HepG2 (cell line): Measurements from ENCODE around the gene MSANTD1. TPM values are rescaled to one million over a fixed set of nuclear protein-coding genes. Genes with fewer than 3 reads are reported as not detected.

Experiments
- CERS6 ChIP-seq: sonication (generic); formaldehyde crosslinking; IDR thresholded peaks from 2 replicates; pipeline ENCODE4 v1.5.0; 2020; ENCODE audit warnings: missing genetic modification reagents
- DNMT3B ChIP-seq: conservative IDR thresholded peaks from 2 replicates; pipeline ENCODE4 v1.6.1; 2016; ENCODE audit warnings: missing biosample characterization, control low read depth
- GATAD1 ChIP-seq: IDR thresholded peaks from 2 replicates; pipeline ENCODE4 v1.6.1; 2016; ENCODE audit warnings: missing genetic modification reagents, missing compliant biosample characterization
- MYNN ChIP-seq: sonication (generic); formaldehyde crosslinking; IDR thresholded peaks from 2 replicates; pipeline ENCODE4 v1.4.0; 2020; ENCODE audit warnings: mild to moderate bottlenecking, low read depth, missing genetic modification reagents
- RELA ChIP-seq: sonication (generic); formaldehyde crosslinking; IDR thresholded peaks from 2 replicates; pipeline ENCODE4 v1.4.0; 2020; ENCODE audit warnings: missing genetic modification reagents
- RORA ChIP-seq: sonication (generic); formaldehyde crosslinking; IDR thresholded peaks from 2 replicates; pipeline ENCODE4 v1.5.0; 2020; ENCODE audit warnings: mild to moderate bottlenecking, missing genetic modification reagents, moderate library complexity
- SNAPC2 ChIP-seq: sonication (generic); formaldehyde crosslinking; IDR thresholded peaks from 2 replicates; pipeline ENCODE4 v1.8.1; 2022; ENCODE audit warnings: mild to moderate bottlenecking, missing genetic modification reagents
- ZNF292 ChIP-seq: sonication (generic); formaldehyde crosslinking; IDR thresholded peaks from 2 replicates; pipeline ENCODE4 v1.8.1; 2022; ENCODE audit warnings: mild to moderate bottlenecking, low read depth, missing genetic modification reagents, borderline replicate concordance
- ZNF414 ChIP-seq: sonication (generic); formaldehyde crosslinking; IDR thresholded peaks from 2 replicates; pipeline ENCODE4 v1.5.0; 2020; ENCODE audit warnings: missing genetic modification reagents
- polyA plus RNA-seq, 8 experiments: library from polyadenylated mRNA; depleted of rRNA in 3 of 8; stranded (reverse) in 7 of 8; unstranded in 1 of 8; fragments of >200 nt; fragmentation: Illumina TruSeq in 4 of 8; extraction: Trizol in 4 of 8; gene quantifications; 2 replicates each; pipeline versions ENCODE4 v1.2.1 to v1.2.3, GENCODE V29; 2011 to 2016; ENCODE audit warnings: low read depth in 4 of 8, missing spikeins in 1 of 8, mixed read lengths in 1 of 8; ENCODE audit not compliant: insufficient read depth in 1 of 8
- total RNA-seq, 5 experiments: library from RNA; depleted of rRNA; stranded (reverse); fragments of >200 nt; fragmentation: Illumina TruSeq; extraction: Trizol; gene quantifications; 2 replicates each; pipeline ENCODE4 v1.2.3, GENCODE V29; 2016; ENCODE audit warnings: low read depth in 1 of 5

Gene MSANTD1
- total and polyA plus RNA-seq, 2 of the 13 experiments (the other 11 are each of a cell fraction or from before 2014, with no cell fraction given): 0.22 to 0.40 TPM

- TF ChIP-seq ZNF414 (CRISPR knock-in tag) (no peak), SNAPC2 (CRISPR knock-in tag) (no peak), RORA (CRISPR knock-in tag) (no peak), DNMT3B (CRISPR knock-in tag) (no peak), RELA (CRISPR knock-in tag) (no peak), MYNN (CRISPR knock-in tag) (no peak), GATAD1 (no peak), ZNF292 (CRISPR knock-in tag) (no peak), CERS6 (CRISPR knock-in tag) (no peak)
Observed at GRCh38 chr4:3305610-3306371, 56.8 kb downstream of the MSANTD1 start (continued).

Other genes with a start within 250 kb of the MSANTD1 start
- gene HTT-AS, start 174.6 kb upstream of the MSANTD1 start, total RNA-seq (2016; rRNA removed; fragmentation: Illumina TruSeq; extraction: Trizol): not detected in 2 replicates
- gene HTT-AS, start 174.6 kb upstream of the MSANTD1 start, polyA plus RNA-seq (2011; rRNA removed): not detected in 2 replicates
- gene HTT, start 174.5 kb upstream of the MSANTD1 start, total RNA-seq (2016; rRNA removed; fragmentation: Illumina TruSeq; extraction: Trizol): 19.5 and 34.3 TPM in 2 replicates
- 17.5 and 21.0 TPM in 2 replicates for gene HTT, start 174.5 kb upstream of the MSANTD1 start, polyA plus RNA-seq (2011; rRNA removed)
- 18.2 and 21.0 TPM in 2 replicates for gene RGS12, start 43.9 kb downstream of the MSANTD1 start, total RNA-seq (2016; rRNA removed; fragmentation: Illumina TruSeq; extraction: Trizol)
- 27.7 and 35.5 TPM in 2 replicates for gene RGS12, start 43.9 kb downstream of the MSANTD1 start, polyA plus RNA-seq (2011; rRNA removed)
- 0.98 and 8.5 TPM in 2 replicates for gene HGFAC, start 192.8 kb downstream of the MSANTD1 start, total RNA-seq (2016; rRNA removed; fragmentation: Illumina TruSeq; extraction: Trizol)
- gene HGFAC, start 192.8 kb downstream of the MSANTD1 start, polyA plus RNA-seq (2011; rRNA removed): 63.6 and 107 TPM in 2 replicates
- gene DOK7, start 214.1 kb downstream of the MSANTD1 start, total RNA-seq (2016; rRNA removed; fragmentation: Illumina TruSeq; extraction: Trizol): 0.07 TPM in 1 of 2 replicates, not detected in the other
- gene DOK7, start 214.1 kb downstream of the MSANTD1 start, polyA plus RNA-seq (2011; rRNA removed): 0.03 and 0.05 TPM in 2 replicates